HG03354 (cell line): ENCODE data around the gene ETF1.
"Not testable (repeated sequence)": the region's sequence is repeated elsewhere in the genome, so short reads cannot be mapped to it uniquely, and the experiment has no call there.

Source experiments
- ATAC-seq: cut with Tn5 transposase; IDR thresholded peaks from one replicate; pipeline ENCODE4 v1.9.1; 2021; ENCODE audit warnings: mild to moderate bottlenecking; ENCODE audit not compliant: unreplicated experiment, poor library complexity, severe bottlenecking

The ETF1 gene

DNA sequence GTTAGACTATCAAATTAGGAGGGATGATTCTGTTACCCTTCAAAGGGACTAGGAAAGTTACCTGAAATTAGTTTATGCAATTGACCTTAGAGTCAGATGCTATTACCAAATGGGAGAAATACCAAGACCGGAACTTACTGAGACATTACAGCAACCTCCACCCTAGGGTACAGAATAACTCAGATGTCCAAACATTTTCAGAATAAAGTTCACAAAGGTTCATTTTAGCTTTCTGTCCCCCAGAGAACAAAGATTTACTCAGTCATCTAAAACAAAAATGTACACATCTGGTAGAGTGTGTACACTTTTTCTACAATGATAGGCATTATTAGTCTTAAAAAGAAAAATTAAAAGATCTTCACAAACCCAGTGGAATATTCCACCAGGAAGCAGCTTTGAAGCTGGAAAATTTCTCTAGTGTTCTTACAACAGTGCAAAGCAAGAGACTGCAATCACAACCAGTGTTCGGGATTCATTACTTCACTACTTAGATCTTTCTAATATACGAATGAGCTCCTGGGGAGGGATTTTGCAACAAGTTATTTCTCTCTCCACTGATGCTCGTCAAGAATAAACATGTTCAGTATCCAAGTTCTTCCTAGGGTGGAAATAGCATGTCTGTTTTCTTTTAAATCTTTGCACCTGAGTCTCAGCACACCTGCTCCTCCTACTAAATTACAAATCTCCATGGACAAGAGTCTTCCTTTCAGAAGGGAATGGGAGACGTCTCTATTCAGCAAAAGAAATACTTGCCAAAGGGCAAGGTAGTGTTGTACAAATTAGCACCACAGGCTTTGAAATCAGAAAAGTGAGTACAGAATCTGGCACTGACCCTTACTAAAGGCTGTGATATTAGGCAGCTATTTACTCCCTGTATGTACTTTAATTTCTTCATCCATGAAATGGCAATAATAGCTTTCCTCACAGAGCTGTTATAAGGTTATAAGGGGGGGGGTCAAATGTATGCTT lies 8.8 kb downstream of the ETF1 start:
- no peak for ATAC-seq

DNA sequence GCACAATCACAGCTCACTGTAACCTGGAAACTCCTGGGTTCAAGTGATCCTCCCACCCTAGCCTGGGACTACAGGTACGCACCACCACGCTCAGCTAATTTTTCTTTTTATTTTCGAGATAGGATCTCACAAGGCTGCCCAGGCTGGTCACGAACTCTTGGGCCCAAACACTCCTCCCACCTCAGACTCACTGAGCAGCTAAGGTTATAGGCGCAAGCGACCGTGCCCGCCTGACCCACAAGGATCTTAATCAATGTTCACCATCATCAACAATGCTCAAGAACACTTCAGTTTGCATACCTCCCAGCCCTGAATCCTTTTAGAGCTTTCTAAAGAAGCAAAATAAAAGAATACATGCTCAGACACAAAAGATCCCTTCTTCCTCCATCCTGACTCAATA lies 13.2 kb downstream of the ETF1 start:
- no peak for ATAC-seq

DNA sequence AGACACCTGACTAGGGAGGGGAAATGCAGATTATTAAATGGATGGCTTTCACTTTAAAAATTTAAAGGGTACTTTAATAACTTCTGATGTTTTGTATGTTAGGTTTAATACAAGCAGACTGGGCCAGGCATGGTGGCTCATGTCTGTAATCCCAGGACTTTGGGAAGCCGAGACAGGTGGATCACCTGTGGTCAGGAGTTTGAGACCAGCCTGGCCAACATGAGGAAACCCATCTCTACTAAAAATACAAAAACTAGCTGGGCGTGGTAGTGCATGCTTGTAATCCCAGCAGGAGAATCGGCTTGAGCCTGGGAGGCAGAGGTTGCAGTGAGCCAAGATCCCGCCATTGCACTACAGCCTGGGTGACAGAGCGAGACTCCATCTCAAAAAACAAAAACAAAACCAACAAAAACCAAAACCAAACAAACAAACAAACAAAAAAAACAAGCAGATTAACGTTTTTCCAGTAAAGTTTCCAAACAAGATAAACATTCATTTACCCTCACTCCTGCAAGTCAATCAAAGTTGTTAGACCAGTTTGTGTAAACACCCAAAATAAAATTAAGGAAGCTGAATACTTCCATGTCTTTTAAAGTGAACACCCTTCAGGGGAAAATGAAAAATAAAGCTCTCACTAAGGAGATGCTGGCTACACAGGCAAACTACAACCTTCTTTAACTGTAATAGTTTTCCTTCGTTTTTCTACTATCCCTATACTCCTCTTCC lies 14.1 kb downstream of the ETF1 start:
- ATAC-seq = no peak

DNA sequence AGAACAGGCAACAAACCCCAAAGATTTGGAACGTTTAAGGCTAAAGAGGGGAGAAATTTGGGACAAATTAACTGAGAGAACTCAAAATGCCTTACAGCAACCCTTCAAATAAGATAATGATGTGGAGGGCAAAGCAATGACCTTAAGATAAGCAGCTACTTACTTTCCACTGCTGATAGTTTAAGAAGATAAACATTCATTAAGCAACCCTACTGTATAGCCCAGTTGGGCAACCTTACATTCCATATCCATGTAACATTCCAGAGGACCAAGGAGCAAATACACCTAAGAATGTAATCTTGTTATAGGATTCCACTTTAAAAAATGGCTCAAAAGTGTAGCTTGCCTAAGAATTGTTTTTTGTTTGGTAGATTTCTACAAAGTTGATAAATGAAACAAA lies 14.8 kb downstream of the ETF1 start:
- ATAC-seq = no peak

DNA sequence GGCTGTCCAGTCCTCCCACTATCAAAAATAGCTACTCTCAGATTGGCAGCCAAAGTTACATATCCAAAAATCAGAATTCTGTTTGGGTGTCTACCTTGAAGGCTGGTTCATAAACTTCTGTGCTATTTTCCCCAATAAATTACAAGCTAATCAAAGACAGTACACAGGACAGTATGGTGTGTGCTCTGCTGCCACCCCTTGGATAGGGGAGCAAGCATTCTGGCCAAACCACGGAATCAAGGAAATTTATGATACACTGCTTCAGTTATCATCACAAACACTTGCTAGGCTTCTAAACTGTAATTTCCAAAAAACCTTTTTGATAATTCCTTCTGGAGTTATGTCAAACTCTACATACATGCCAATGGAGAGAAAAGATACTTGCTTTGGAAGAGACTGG lies 15.9 kb downstream of the ETF1 start:
- ATAC-seq = no peak

DNA sequence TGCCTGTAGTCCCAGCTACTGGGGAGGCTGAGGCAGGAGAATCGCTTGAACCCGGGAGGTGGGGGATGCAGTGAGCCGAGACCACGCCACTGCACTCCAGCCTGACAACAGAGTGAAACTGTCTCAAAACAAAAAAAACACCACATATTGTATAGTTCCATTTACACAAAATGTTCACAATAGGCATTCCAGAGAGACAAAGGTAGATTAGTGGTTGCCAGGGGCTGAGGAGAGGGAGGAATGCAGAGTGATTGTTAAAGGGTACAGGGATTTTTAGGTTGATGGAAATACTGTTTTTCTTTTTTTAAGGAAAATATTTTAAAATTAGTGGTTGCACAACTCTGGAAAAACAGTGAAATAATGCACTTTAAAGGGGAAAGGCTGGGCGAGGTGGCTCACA lies 19.6 kb downstream of the ETF1 start:
- ATAC-seq = no peak

DNA sequence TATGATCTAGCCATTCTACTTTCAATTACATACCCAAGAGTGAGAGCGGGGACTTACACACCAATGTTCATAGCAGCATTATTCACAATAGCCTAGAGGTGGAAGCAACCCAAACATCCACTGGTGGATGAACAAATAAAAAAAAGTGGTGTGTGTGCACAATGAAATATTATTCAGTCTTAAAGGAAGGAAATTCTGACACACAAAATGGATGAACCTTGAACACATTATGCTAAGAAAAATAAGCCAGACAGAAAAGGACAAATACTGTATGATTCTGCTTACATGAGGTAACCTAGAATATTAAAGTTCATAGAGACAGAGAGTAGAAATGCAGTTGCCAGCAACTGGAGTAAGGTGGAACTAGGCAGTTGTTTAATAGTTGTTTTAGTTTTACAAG lies 22.1 kb downstream of the ETF1 start:
- ATAC-seq = no peak

DNA sequence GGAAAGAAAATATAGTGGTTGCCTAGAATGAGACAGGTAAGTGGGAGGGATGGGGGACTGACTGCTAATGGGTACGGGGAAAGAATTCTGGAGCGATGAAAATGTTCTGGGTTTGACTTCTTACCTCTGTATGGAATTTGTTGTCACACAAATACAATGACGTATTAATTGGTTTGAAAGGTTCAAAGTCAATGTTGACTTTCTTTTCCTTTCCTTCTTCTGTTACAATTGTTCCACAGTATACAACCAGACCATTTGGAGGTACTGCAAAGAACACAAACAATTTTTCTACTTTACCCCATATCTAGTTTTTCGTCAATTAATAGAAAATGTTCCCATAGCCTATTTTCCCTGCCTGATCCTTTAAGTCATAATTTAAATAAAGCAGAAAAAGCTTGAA lies 25.6 kb downstream of the ETF1 start:
- ATAC-seq = no peak

DNA sequence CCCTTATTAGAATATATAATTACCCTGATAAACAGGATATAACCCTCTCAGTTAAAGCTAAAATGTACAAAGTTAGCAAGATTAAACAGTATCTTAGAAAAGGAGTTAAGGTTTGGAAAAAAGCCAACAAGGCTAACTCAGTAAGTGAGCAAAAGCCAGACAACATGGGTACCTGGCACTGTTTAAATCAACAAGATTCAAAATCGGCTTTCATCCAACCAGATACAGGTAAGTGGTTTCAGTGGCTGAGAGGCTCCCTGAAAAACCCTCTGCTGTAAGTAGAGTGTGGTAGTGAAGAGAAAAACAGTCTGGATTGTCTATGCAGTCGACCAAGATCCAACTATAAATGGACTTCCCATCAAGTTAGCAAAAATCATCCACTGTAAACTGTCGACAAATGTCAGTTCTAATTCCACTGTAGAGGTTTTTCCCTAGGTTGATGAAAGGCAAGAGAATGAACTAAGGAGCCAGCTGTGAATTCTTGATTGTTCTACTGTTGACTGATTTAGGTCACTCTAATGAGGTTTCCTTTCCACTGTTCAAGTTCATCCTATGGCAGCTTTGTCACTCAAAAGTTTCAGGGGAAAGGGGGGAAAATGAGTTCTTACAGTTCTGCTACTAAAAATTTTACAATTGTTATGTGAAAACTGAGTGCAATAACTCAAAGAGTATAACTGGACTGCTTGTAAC lies 27.3 kb downstream of the ETF1 start:
- ATAC-seq = no peak

DNA sequence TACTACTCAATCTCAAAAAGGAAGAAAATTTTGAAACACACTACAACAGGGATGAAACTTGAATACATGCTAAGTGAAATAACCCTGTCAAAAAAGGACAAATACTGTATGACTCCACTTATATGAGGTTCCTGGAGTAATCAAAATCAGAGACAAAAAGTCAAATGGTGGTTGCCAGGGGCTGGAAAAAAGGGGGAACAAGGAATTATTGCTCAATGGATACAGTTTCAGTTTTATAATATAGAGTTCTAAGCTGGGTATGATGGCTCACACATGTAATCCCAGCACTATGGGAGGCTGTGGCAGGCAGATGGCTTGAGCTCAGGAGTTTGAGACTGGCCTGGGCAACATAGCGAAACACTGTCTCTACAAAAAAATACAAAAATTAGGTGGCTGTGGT lies 29.0 kb downstream of the ETF1 start:
- no peak for ATAC-seq

DNA sequence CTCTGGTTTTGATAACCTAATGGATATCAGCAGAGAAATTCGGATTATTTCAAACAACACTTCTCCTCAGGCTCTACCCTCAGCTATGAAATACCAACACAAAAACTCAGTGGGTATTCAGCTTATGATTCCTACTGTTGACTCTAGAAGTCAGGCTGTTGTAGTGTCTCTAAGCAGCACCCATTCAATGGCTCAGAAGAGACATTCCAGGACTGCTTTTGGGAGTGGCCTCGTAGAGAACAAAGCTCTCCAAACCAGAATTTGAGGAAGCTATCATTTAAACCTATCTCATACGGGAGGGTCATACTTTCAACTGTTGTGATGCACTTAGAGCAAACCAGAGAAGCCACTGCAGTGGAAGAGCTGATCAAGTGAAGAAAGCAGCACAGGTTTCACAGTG lies 34.1 kb downstream of the ETF1 start:
- no peak for ATAC-seq

DNA sequence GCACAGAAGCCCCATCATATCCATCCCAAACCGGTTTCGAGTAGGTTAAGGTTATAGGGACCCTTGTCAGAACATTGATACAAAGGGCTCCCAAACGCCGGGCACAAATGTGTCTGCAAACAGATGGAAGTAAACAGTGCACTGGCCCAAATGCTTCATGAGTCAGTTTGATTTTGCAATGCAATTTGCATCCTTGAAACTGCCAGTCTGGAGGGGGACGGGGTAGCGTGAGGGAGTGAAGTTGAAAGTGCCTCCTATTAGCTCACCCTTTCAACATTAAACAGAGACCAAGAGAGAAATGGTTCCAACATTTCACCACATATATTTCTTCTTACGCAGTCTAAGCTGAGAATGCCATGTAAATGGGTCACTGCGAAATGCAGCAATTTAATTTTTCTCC lies 35.6 kb downstream of the ETF1 start:
- ATAC-seq = not testable (repeated sequence)

DNA sequence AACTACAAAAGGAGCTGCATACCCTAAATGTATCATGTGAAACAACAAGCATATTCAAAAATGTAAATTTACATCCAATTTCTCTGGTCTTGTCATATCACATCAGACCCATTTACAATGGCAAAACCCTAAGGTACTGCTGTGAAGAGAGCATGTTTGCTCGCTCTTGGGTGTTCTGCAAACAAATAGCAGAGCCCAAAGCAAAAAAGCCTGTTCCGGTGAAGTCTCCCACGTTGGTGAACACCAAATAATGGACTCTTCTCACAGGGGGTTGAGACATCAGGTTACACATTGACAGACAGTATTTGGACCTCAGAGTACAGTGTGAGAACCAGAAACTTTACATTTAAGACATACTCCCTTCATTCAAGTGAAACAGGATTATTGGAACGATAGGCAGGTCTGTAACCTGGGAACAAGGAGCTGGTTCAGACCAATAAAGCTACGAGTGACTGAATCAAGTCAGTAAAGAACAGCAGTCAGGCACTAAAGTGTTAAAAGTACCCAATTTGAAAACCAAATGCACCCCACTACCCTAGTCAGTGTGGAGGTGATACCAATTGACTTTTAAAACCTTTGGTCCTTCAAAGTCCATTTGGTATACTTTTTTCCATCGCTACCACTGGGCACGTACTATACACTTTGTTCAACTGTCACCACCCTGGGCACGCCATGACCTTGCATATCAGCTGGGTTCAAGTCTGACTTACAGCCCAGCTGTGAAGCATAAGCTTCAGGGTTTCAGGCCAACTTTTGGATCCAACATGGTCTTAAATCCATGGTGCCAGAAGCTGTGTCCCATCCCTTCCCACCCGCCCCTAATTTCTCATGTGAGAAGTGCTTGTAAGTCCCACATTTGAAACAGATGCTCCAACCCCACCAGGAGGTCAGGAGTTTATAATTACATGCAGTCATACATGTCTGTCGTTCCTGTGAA lies 36.4 kb downstream of the ETF1 start:
- ATAC-seq = no peak

DNA sequence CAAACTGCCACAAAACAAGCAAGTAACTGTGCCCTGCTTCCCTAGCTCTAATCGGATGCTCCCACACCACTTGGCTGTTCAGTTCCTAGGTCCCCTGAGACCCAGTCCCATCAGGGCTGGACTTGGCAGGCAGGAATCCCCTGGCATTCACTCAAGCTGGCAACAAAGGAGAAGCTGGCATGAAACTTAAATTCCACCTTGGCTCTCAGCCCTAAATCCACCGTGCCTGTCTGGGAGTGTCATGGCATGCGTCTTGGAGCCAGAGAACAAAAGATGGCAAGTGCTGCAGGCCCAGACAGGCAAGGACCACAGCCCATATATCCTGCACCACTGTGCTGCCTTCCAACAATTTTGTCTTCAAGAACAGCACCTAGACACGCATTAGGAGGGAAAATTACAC lies 38.2 kb downstream of the ETF1 start:
- no peak for ATAC-seq

DNA sequence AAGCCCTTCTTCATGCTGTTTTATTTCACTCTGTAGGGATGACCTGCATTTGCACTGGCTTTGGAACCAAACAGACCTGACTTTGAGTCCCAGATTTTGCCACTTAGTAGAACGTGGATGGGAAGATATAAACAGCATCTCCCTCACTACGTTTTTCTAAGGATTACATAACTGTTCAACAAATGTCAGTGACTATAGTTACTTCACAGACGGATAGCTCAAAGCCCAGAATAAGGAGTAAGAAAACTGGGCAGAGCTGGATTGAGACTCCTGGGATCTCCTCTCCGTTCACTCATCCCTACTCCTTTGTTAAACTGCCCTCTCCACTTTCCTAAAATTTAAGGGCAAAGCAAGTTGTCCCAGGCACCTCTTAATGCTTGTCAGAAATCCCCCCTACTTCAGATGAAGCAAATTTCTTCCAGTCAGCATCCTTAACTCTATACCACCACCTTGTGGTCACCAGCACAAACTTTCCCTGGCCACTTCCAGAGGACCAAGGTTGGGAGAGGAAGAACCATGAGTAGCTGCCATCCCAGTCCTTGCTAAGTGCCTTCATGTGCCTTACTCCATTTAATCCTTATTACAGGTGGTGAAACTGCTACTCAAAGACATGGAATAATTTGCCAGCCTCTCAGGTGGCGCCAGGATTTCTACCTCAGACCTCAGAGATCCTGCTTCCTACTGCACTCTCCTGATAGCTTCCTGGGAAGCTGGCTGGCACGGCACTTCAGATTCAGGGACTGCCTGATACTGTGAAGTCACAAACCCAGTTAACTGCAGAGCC lies 39.4 kb downstream of the ETF1 start:
- no peak for ATAC-seq

DNA sequence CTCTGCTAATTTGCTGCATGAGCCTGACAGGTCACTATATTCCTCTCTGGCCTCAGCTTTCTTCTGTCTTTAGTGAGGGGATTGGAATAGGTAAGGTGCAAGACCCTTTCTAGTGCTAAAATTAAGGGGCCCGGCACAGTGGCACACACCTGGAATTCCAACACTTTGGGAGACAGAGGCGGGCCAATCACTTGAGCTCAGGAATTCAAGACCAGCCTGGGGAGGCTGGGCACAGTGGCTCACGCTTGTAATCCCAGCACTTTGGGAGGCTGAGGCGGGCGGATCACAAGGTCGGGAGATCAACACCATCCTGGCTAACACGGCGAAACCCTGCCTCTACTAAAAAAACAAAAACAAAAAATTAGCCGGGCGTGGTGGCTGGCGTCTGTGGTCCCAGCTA lies 40.5 kb downstream of the ETF1 start:
- no peak for ATAC-seq

DNA sequence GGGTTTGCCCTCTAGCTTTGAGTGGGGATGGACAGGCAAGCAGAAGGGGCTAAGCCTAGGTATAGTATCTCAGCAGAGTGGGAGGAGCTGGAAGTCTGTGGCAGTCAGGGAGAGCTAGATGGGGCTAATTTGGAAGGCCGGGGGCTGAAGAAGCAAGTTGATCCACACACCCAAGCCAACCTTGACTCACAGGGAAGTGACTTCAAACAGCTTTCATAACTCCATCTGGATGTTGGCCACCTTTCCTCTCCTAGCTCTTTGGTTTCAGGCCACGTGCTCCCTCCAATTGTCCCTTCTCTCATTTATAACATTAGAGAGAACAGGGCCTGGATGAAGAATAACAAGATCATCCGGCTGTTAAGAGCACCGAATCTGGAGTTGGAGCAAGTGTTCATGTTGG lies 40.9 kb downstream of the ETF1 start:
- no peak for ATAC-seq

DNA sequence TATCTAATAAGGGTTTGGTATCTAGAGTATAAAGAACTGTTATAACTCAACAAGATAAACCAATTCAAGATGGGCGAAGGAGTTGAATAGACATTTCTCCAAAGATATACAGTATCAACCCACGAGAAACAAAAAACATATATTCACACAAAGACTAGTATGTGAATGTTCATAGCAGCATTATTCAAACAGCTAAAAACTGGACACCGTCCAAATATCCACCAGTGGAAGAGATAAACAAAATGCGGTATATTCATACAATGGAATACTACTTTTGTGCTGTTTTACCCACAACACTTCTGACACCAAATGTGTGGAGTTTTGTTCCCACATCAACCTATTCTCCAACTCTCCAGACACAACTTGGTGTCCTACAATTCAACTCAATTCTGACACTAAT lies 44.7 kb downstream of the ETF1 start:
- no peak for ATAC-seq

DNA sequence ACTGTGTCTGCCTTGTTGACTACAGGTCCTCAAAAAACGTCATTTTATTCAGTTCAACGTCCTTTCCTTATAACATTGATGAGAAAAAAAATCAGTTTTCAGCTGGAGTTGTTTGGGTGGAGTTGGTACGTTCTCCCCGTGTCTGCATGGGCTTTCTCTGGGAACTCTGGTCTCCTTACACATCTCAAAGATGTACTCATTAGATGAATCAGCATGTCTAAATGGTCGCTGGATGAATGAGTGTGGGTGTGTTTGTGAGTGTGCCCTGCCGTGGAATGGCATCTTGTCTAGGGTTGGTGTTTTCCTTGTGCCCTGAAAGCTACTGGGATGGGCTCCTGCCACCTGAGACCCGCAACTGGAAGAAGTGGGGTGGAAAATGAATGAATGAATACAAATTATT lies 47.7 kb downstream of the ETF1 start:
- ATAC-seq = no peak
